GM08714 (cell line): Measurements from ENCODE around the gene RASGRF1.

Source experiments
- H3K4me3 ChIP-seq: fragments of 200-500 bp; sonication (Bioruptor generic); 2 replicates; pipeline ENCODE4 v1.5.1; 2014; ENCODE audit warnings: mild to moderate bottlenecking, low read length, inconsistent platforms
- ZNF274 ChIP-seq: IDR thresholded peaks from 2 replicates; pipeline ENCODE4 v1.6.1; 2012; ENCODE audit warnings: mild to moderate bottlenecking, low read depth, low read length

RASGRF1 gene

DNA sequence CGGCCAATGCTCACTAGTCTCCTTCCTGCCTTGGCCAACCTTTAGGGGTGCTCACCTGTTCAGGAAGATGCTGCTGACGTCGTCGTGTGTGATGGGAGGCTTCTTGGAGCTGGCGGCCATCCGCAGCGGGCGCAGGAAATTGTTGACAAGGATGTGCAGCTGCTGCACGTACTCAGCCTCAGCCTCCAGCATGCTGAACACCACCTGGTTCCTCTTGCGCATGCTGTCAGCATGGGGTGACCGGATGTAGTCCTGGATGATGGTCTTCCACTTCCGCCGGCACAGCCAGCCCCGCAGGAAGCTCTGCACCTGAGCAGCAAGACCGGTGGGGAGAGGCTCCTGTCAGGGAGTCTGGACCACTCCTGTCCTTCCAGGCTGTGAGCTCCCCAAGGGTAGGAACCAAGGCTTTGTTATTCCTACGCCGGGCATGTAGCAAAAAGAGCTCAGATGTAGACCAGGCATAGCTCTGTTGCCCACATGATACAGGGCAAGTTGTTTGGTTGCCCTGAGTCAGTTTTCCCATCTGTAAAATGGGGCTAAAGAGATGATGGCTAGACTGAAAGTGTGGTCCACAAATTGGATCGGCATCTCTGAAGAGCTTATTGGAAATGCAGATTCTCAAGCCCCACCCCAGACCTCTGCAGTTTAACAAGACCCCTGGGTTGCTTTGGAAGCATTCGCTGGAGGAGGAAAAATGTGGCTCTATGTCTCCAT lies 43.7 kb downstream of the RASGRF1 start:
- no peak for TF ChIP-seq ZNF274
- H3K4me3 ChIP-seq, result no peak overlapping the region

DNA sequence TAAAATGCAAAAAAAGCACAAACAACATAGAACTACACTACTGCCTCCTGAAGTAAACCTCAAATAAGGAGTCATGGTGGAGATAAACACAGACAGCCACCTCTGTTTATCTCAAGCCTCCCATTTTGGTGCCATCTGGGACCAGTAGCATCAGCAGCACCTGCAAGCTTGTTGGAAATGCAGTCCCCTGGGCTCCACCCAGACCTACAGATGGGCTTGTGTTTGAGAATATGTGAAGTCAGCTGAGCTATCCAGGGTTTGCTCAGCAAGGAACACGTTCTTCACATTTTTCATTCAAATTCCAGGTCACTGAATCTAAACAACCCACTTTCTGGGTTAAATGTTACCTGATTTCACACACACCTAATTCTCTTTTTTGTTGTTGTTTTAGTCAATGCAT lies 45.5 kb downstream of the RASGRF1 start:
- TF ChIP-seq ZNF274, result no peak
- no peak overlapping the region for H3K4me3 ChIP-seq

DNA sequence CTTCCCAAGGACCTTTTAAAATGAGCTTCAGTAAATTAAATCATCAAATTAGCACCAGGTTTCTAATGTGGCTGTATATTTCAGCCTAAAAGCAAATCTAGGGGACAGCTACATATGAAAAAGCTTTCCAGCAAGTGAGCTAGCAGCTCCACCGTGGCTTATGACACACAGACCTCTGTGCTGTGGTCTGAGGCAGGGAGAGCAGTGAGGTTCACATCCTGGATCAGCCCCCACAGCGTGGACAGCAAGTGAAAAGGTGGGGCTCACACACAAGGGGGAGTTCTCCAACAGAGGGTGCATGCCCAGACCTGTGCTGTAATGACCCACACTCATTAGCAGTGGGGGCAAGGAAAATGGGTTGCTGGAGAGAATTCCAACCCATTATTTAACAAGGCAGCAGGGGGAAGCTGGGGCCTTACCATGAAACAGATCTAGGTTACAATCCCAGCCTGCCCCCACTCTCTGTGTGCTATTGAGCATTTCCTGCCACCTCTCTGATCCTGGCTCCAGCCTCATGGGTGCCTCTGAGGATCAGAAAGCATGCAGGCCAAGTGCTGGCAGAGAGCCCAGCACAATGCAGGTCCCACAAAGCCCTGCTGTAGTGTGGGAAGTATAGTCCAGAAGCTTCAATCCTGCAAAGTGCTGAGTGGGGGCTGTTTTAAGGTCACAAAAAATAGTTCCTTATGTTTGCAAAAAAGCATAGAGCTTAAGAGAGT lies 48.2 kb downstream of the RASGRF1 start:
- TF ChIP-seq ZNF274, result no peak
- no peak overlapping the region for H3K4me3 ChIP-seq

DNA sequence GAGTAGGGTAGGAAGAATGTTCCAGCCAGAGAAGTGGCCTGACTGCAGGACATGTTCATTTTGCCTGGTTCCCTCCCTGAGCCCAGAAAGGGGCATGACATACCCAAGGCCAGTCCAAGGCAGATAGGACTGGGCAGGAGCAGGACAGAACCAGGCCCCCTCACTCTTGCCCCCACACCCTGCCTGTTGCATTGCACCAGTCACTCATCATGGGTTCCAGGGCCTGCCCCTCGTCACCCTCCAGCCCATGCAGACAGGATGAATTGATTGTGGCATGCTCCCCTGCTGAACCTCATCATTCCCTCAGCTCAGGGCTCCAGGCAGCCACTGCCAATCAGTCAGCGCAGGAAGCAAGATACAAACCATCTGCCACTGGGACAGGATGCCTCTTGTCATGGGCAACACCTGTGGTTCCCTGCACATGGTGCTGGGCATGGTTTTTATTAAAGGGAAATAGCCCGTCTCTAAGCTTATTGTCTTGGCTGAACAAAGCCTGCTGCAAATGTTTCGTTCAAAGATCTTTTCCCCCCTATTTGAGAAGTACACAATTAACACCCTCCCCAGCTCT lies 48.9 kb downstream of the RASGRF1 start:
- H3K4me3 ChIP-seq, result no peak overlapping the region

DNA sequence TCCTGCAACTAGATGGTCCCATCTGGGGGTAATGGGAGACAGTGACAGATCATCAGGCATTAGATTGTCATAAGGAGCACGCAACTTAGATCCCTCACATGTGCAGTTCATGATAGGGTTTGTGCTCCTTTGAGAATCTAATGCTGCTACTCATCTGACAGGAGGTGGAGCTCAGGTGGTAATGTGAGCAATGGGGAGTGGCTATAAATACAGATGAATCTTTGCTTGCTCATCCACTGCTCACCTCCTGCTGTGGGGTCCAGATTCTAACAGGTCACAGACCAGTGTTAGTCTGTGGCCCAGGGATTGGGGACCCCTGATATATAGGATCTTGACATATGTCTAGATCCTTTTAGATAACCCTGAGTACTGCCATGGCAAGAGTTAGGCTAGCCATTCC lies 52.7 kb downstream of the RASGRF1 start:
- TF ChIP-seq ZNF274, result no peak
- H3K4me3 ChIP-seq, result no peak overlapping the region

More for the DNA sequence above, 48.9 kb downstream of the RASGRF1 start:
- TF ChIP-seq ZNF274, result no peak

DNA sequence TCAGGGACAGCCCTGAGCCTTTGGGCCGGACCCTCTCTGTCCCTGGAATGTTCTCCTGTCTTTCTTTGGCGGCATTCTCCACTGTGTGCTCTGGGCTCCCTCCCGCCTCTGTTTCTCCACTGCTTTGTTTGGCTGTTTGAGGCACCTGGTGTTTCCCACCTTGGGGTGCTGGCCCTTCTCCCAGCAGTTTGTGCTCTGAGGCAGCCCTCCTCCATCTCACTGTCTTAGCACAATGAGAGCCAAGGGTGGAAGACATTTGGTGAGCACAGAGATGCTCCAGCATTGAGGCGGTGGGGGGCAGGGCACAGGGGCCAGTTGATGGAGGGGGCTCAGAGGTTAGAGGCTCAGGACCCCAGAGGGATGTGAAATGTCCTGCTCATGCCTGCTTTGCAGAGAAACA lies 54.3 kb downstream of the RASGRF1 start:
- TF ChIP-seq ZNF274, result no peak
- H3K4me3 ChIP-seq, result no peak overlapping the region

DNA sequence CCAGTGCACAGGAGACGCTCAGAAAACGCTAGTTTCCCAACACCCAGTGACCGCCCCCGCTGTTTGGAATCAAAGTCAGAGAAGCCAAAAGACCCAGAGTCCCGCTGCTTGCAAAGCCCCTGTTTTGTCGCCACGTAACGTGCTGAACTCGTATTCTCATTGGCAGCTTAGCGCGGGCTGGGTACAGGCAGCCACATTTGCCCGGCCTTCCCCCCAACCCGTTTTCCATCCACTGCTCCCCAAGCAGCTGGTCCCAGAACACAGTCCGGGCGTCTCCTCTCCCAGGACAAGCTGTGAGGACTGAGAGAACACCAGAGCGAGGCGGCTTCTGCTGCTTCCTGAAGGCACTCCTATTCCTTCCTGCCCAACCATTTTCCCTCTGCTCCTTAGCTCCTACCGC lies 54.8 kb downstream of the RASGRF1 start:
- no peak for TF ChIP-seq ZNF274
- H3K4me3 ChIP-seq, result no peak overlapping the region

DNA sequence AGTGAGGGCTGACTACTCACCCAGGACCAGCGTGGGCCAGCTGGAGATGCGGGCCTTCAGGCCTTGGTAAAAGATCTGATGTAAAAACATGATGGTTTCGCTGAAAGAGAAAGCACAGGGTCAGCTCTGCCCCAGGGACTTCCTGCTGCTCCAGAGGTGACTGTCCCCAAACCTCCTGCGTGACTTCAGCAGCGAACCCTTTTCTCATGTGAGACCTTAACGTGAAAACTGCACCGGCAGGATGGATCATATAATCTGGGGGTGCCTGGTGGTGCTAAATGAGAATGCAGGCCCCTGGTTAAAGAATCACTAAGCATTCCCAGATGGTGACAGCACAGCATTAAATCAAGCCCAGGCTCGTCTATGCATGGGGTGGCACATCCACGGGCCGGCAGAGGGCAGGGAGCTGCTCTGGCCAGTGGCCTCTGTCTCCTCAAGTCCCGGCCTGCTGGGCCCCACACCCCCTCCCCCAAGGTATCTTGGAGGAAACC lies 55.4 kb downstream of the RASGRF1 start:
- TF ChIP-seq ZNF274, result no peak
- H3K4me3 ChIP-seq, result no peak overlapping the region

DNA sequence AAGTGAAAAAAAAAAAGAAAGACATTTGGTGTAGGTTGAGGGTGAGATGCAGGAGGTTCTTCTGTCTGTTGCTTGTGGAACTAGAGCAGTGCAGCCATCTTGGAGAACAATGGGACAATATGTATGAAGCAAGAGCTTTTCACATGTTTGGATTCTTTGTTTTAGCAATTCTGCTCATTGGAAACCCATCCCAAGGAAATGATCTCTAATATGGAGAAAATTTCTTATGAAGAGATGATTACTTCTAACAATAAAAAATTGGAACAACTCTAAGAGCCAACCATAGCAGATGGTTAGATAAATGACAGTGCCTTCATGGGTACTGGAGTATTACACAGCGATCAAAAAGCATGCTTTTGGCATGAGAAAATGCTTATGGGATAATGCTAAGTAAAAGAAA lies 56.3 kb downstream of the RASGRF1 start:
- H3K4me3 ChIP-seq, result no peak overlapping the region
- TF ChIP-seq ZNF274, result no peak

DNA sequence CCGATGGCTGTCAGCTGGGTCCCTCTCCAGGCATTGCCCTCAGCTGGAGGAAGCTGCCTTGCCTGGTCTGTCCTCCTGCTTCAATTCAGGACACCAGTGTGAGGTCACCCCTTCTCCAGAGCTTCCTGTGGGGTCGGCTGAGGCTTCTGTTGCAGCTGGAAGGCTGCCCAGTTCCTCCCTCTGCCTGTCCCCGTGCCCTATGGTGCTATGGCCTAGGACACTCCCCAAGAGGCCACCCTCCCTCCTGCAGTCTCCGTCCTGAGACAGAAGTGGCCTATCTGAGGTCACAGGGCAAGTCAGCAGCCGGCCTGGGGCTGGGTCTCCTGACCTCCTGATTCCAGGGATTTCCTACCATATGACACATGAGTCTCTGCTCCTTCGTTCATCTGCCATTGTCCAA lies 57.9 kb downstream of the RASGRF1 start:
- TF ChIP-seq ZNF274, result no peak

DNA sequence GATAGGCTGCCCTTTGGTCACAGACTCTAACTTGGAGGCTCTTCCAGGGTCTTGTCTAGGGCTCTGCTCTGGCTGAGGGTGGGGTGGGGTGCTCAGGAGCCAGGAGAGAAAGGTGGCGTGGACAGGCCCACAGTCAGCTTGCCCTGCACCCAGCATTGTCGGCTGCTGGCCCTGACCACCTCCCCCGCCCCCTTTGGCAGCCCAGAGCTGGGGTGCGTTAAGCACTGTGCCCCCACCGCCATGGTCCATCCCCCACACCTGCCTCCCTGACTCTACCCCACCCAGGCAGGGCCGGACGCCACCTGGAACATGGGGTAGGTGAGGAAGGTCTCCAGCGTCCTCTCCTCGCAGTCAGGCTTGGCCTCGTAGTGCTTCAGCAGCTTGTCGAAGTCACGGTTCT lies 58.8 kb downstream of the RASGRF1 start:
- no peak overlapping the region for H3K4me3 ChIP-seq
- no peak for TF ChIP-seq ZNF274

More for the DNA sequence above, 57.9 kb downstream of the RASGRF1 start:
- no peak overlapping the region for H3K4me3 ChIP-seq

DNA sequence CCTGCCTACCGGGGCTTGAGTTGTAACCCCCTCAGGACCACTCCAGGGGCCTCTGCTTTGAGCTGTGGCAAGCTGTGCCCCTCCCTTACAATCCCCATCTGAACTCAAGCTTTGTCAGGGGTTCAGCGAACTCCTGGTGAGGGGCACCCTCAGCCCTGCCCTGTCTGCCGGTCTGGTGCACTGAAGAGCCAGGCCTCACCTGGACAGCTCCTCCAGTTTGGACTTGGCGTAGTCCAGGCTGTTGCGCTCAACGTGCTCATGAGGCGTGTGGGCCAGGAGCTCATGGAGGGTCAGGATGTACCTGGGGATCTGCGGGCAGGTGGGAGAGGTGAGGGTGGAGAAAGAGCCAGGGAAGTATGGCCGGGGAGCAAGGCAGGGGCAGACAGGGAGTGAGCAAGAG lies 59.4 kb downstream of the RASGRF1 start:
- TF ChIP-seq ZNF274, result no peak
- no peak overlapping the region for H3K4me3 ChIP-seq

DNA sequence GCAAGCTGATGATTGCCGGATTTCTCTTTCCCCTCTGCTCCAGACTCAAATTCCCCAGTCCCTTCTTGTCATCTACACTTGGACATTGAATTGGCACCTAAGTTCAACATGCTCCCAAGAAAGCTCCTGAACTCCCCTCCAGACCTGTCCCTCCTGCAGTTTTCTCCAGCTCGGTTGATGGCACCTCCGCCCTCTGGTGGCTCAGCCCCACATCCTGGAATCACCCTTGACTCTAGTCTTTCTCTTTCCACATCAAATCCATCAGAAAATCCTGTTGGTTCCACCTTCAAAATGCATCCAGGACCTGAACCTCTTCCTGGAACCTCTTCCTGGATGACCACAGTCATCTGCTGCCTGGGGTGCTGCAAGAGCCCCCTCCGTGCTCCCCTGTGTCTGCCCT lies 60.1 kb downstream of the RASGRF1 start:
- H3K4me3 ChIP-seq, result no peak overlapping the region
- no peak for TF ChIP-seq ZNF274

DNA sequence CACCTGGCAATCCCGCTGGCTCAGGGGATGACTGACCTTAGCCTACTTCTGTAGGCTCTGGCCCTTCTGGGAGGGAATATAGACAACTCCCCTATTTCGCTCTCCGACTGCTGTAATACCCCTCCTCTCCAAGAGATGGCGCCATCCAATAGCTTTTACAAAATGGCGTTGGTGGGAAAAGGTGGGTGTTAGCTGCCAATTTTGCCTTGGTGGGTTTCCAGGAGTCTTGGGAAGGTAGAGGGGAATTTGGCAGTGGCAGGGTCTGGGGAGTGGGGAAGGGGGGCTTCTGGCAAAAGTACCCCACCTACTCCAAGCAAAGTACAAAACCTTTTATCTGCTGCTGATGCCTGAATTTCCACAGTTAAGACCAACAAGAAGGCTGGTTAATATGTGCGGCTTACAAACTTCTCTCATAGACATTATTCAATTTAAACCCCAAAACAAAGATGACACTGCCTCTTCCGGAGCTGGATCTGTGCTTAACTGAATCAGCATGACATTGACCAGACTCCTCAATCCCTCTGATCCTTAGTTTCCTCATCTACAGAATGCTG lies 62.1 kb downstream of the RASGRF1 start:
- TF ChIP-seq ZNF274, result no peak
- no peak overlapping the region for H3K4me3 ChIP-seq
